OCI-M1 (cell line): ENCODE results near the gene FOXN4.

ENCODE experiments used
- DNase-seq: peaks from one replicate; lab custom pipeline; 2025; lab: John Stamatoyannopoulos, UW

The FOXN4 gene

DNA sequence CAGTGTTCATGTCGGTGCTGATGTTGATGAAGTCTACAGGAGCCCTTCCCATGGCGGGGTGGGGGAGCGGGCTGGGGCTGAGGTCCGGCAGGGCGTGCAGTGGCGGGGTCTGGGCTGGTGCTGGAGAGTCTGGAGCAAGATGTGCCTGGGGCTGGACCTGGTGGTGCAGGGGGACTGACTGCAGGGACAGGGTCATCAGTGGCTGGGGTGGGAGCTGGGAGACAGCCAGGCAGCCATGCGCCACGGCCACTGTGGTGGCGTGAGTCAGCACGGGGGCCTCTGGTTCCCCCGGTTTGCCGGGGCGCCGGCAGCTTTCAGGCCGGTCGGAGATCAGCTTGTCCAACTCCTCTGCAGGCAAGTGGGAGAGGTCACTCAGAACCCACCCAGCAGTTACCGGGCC lies 27.6 kb downstream of the FOXN4 start:
- no peak for DNase-seq

DNA sequence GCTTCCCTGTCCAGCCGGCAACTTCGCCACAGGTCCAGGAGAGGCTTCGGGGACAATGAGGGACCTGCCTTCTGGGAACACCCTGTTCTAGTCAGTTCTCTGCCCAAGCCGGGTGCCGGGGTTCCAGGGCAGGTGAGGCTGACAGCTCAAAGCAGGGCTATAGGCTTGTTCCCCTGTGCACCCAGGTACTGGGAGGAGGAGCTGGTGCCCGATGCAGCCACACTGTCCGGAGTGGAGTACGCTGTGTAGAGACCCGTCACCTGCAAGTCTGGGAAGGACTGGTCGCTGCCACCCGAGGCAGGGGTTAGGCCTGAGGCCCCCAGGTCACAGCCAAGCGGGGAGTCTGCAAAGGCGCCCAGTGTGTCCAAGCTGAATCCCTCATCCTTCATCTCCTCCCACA lies 29.6 kb downstream of the FOXN4 start:
- no peak for DNase-seq

DNA sequence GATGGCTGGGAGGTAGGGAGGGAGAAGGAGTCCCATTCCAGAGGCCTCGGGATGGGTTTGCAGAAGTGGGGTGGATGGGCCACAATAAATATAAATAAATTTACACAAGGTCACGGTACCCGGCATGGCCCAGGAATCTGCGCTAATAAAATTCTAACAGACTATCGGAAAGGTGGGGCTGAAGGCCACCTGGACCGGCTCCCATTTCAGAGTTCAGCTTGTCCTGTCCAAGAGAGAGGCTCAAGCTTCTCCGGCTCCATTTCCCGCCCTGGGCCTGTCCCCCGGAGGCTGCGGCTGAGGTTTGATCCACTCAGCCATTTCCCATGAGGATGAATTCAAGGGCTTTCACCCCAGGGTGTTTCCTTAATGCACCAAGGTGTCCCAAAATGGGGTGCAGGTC lies 30.2 kb downstream of the FOXN4 start:
- no peak for DNase-seq

DNA sequence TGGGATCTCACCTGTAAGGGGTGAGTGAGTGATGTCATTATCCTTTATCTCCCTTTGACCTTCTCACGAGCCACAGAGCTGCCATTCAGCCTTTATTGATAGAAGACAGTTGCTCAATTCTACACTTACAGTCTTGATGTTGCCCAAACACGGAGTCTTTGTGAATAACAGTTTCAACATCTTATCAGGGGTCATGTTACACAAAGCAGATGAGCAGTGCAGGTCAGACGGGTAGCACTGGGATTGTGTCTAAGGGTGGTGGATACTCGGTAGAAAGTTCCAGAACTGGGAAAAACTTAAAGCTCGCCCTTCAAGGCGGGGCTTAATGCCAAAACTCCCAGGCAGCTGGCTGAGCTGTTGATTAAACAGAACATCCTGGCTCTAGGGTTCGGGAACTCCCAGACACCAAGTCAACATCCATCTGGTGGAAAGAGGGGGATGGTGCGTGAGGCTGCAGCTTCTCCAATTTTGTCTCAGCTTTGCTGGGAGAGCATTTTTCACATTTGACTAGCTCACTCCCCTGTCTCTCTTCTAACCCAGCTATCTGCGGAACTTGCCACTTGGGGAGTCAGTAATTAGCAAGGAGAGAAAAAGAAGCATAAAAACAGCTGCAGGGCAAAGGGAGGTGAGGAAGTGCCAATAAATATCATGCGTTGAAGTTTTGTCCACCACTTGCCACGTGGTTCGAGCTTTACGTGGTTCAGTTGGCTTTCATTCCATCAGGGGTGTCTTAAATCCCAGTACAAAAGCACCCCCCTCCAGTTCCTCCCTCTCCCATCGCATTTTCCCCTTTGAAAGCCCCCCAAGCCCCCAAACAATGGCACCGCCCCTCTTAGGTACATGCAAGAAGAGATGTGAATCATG lies 31.0 kb downstream of the FOXN4 start:
- no peak for DNase-seq

DNA sequence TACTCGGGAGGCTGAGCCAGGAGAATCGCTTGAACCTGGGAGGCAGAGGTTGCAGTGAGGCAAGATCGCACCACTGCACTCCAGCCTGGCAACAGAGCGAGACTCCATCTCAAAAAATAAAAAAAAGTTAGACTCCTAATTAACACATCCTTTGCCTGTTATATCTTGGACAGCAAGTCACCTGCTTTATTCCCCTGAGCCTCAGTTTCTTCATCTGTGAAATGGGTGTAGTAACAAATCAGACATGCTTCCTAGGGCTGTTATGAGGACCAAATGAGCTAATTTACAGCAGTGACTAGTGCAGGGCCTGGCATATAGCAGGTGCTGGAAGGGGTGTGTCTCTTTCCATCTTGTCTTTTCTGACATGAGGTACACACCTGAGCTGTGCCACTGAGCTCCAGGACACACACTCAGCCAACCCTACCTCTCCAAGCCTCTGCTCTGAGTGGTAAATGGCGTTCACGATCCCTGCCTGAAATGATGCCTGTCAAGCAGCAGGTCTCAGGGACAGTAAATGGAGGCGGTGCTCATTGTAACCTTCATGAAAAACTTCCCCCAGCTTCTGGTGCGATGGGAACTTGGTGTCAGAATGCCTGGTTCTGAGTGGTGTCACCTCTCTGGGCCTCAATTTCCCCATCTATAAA lies 31.7 kb downstream of the FOXN4 start:
- no peak for DNase-seq

DNA sequence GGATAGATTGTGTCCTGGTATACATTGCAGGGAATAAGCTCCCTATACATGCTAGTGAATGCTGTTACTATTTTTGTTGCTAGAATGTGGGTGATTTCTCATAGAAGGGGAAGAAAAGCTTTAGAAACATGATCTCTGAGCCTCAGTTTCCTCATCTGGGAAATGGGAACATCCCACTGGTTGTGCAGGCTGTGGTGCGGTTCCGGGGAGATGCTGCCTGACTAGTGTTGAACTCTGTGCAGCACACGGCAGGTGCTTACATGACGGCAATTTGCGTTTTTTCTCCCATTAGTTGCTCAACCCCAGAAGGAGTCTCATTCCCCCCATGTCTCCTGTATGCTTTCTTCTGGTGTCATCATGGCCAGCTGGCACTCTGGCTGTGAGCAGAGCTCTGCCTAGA lies 32.9 kb downstream of the FOXN4 start:
- DNase-seq = no peak

DNA sequence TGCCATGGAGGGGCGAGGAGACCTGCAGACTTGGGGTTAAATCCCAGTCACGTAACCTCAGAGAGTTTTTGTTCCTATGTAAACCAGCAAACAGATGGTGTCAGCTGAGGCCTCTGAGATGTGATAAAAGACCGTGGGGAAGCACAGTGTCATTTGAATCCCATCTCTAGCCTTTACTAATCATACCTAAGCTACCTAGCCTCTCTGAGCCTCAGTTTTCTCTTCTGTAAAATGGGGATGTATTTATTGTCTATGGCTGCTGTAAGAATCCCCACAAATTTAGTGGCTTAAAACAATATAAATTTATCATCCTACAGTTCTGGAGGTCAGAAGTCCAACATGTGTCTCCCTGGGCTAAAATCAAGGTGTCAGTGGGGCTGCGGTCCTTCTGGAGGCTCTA lies 33.9 kb downstream of the FOXN4 start:
- no peak for DNase-seq

DNA sequence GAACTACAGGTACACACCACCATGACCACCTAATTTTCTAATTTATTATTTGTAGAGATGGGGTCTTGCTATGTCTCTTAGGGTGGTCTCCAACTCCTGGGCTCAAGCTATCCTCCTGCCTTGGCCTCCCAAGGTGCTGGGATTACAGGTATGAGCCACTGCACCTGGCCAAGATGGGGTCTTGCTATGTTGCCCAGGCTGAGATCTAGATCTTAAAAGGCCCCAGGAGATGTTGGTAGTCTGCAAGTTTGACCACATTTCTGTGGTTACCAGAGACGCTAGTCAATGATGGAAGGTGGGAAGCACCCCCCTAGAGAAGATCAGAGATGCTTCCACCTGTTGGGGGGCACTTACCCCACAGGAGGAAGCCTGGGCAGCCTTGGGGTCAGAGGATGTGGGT lies 34.7 kb downstream of the FOXN4 start:
- DNase-seq = no peak

DNA sequence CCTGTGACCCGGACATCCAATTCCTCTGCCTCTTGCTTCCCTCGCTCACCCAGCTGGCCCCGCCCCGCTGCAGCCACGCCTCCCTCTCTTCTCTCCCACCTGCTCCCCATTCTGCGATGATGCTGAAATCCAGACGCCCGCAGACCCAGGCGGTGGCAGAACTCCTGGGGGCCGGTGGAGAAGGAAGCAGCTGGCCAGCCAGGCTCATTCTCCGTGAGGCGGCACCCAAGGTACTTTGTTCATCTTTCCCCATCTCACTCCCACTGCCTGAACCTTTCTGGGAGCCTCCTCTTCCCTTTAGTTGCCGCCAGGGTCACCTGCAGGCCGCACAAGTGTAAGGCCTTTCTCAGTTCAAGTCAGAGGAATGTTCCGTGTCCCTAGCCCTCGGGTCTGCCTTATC lies 35.7 kb downstream of the FOXN4 start:
- no peak for DNase-seq

DNA sequence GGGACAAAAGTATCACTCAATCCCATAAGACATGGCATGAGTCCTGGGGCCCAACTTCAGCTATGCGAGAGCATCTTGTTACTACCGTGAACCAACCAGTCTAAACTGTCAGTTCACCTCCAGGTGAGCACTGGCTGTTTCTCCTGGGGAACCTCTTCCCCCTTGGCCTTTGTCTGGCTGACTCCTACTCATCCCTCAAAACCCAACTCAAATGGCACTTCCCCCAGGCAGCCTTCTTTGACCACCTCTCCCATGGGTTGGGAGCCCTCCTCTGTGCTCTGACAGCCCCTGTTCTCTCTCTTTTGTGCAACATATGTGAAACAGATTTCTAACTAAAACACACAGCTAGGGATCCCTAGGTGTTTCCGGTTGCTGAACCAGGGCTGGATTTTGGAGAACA lies 37.7 kb downstream of the FOXN4 start:
- no peak for DNase-seq

DNA sequence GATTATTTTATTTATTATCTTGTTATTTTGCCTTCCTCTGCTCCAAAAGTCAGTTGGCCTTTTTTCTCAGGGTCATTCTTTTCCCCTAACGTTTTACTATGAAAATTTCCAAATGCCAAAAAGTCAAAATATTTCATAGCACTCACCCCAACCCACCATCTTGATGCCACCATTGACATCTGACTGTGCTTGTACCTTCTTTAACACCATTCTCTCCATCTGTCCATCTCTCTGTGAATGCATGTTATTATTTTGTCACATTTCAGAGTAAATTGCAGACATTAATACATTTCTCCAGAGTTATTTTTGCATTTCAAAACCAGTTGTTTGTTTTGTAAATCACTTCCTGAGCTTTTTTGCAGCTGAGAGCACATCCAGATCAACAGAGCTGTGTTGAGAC lies 38.6 kb downstream of the FOXN4 start:
- DNase-seq = no peak

DNA sequence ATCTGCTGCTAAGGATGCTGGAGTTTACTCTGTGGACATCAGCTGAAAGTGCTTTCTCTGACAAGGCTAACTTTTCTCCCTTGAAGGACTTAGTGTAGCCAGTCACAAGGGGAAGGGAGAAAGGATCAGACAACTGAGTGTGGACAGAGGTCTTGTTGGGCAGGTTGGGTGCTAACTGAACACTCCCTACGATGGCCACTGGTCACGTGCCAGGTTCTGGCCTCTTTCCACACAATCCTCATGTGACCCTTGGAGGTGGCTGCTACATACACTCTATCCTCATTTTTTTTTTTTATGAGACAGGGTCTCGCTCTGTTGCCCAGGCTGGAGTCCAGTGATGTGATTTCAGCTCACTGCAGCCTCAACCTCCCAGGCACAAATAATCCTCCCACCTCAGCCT lies 39.7 kb downstream of the FOXN4 start:
- no peak for DNase-seq

DNA sequence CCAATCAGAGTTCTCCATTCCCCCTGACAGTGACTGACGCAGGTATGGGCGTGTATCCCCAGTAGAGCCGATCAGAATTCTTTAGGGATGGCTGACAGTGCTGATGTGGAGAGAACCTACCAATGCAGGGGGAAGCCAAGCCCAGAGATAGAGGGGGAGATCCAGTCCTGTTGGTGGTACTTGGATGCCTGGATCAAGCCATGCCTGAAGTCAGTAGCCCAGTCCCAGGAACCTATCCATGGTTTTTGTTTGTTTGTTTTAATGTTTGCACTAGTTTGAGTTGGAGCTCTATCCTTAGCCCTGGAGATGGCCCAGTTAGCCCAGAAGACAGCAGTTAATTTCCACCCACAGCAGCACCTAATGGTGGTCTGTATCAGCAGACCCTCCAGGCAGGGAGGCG lies 40.2 kb downstream of the FOXN4 start:
- DNase-seq = no peak

DNA sequence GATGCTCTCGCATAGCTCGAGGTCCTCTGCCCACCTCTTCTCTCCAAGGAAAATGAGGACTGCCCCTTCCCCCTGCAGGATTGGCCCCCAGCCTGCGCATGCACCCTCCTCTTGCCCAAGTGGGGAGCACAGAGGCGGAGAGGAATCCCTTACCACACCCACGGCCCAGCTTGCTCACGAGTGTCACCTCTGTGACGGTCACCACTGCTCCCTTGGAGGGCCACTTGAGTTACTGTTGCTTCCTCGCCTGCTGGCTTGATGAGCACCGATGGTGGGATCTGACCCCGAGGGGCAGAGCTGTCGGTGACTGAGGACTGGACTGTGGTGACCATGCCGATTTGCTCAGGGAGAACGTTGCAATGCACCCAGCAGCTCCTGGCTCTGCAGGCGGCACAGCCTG lies 41.7 kb downstream of the FOXN4 start:
- no peak for DNase-seq

DNA sequence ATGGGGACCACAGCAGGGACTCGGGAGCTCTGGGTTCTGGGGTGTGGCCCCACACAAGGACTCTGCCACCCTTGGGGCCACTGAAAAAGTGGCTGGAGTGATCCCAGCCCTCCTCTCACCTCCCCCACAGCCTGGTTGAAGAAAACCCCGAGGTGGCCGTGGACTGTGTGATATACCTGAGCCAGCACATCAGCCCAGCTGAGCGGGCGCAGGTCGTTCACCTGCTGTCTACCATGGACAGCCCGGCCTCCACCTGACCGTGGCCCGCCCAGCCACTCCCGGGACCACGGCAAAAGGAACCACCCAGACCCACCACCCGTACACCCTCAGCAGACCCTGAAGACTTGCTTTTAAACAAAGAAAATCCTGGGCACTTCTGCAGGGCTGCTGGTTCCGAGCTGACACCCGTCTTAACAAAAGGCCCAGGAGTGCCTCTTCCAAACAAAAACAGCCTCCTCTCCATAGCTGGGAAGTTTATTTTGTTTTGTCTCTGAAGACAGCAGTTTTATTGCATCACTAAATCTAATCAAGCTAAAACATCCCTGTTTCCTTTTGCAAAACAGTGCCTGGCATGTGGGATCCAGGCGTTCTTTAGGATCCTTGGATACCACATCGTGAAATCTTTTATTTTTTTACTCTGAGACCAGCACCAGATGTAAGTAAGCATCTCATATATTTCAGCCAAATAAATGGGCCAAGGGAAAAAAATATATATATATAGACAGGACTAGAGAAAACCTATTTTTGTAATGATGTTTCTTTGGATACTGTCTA lies 42.8 kb downstream of the FOXN4 start:
- DNase-seq = no peak

DNA sequence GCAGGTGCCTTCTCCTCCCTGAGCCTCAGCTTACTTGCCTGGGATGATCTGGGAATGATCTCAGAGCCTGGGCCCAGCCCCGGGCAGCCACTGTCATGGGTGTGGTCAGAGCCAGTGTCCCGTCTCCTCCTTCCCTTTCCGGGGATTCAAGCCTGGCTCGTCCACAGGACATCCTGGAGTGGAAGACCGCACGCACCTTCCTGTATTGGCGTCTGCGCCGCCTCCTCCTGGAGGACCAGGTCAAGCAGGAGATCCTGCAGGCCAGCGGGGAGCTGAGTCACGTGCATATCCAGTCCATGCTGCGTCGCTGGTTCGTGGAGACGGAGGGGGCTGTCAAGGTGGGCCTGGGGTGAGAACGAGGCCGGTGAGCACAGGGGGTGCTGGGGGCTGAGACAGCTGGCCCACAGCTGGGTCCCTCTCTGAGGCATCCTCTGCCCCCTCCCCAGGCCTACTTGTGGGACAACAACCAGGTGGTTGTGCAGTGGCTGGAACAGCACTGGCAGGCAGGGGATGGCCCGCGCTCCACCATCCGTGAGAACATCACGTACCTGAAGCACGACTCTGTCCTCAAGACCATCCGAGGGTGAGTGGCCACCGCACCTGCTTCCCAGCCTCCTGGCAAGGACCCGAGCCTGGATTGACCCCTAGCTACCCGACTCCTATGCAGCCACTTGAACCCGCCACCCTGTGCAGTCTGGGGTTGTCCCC lies 44.0 kb downstream of the FOXN4 start:
- no peak for DNase-seq

DNA sequence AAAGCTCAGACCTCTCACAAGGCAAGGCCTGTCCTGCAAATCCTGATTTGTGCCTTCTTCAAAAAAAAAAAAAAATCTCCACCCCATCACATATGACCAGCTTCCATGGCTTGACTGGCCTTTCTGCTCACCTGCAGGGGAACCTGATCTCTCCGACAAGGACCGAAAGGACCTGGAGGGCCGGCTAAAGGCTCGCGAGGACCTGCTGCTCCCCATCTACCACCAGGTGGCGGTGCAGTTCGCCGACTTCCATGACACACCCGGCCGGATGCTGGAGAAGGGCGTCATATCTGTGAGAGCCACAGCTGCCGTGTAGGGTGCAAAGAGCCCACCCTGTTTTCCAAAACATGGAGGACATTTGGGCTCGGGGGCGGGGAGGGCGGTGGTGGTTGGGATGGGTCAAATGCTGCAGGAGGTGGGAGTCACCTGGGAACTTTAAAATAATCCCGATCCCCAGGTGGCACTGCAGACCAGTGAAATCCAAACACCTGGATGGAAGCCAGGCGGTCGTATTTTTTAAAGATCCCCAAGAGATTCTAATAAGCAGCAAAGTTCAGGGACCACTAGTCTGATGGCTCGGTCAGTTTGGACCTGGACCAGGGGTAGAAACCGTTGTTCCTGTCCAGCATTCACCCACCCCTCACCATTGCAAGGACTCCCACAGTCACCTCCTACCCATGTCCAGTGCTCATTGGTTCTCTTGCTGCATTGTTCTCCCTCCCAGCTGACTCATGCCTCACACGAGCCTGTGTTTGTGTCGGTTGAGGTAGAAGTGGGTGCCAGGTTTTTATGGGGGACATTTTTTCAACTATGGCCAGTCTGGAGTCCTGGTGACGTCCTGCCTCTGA lies 44.8 kb downstream of the FOXN4 start:
- DNase-seq = peak; percentile 72

DNA sequence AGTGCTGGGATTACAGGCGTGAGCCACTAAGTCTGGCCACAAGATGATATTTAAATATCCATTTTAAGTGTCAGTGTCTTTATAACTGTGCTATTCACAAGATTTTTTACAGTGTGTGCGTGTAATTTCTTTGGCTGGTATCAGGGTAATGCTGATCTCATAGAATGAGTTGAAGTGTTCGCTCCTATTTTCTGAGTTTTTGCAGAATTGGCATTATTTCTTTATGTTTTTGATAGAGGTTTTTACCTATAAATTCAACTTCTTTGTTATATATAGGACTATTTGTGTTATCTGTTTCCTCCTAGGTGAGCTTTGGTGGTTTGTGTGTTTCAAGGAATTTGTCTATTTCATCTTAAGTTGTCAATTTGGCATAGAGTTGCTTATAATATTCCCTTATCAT lies 45.6 kb downstream of the FOXN4 start:
- DNase-seq = no peak

DNA sequence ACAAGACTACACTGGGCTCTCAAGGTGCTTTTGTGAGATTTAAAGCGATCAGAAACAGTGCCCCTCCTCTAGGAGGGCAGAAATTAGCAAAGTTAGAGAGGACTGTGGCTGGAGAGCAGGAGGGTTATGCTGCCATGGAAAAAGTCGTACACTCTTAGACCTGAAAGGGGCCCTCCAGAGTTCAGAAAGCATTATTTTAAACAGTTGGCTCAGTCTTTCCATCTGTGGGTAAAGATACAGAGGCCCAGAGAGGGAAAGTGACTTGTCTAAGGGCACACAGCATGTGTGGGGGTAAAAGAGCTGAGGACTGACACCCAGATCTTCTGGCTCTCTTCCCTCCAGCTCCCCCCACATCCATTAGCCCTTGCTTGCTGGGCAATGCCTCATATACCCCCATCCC lies 47.1 kb downstream of the FOXN4 start:
- DNase-seq = no peak

DNA sequence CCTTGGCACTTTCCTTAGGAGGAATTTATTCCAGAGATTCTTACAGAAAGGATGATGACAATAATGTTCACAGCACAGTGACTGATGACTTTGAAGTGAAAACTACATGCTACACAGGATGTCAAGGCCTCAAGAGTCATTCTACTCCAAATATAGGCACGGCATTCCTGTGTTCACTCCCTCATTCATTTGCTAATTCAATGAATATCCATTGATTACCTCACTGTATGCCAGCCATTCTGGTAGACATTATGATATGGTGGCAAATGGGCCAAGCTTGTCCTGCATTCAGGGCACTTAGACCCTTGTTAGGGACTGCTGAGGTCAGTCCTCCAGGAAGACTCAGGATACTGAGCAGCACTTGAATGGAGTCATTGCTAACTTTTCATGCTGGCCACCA lies 48.0 kb downstream of the FOXN4 start:
- DNase-seq = no peak

DNA sequence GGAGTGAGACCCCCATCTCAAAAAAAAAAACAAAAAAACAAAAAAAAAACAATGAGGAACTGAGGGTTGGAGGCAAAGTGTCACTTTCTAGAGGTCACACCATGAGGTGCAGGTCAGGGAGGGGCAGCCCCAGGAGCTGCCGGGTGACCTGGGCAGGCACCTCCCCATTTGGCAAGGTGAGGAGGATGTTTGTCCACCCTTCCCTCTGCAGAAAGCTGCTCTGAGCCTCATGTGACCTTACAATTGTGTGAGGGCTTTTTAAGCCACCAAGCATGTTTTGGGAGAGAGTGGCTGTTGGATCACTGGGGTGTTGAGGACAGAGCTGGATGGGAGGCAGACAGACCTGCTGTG lies 49.6 kb downstream of the FOXN4 start:
- DNase-seq = no peak
